Stimulated activated CD4-positive, alpha-beta T cell treated with anti-CD3 and anti-CD28 coated beads, TNF-alpha, amount 100 ng/mL, for 48 hours (primary cell): ENCODE data around the gene RNF14.

Experiments
- DNase-seq, 3 donors: peaks; one replicate each; pipeline ENCODE4 v3.0.0-alpha.2; 2020; ENCODE audit warnings: low read depth in 3 of 3

Gene RNF14

DNA sequence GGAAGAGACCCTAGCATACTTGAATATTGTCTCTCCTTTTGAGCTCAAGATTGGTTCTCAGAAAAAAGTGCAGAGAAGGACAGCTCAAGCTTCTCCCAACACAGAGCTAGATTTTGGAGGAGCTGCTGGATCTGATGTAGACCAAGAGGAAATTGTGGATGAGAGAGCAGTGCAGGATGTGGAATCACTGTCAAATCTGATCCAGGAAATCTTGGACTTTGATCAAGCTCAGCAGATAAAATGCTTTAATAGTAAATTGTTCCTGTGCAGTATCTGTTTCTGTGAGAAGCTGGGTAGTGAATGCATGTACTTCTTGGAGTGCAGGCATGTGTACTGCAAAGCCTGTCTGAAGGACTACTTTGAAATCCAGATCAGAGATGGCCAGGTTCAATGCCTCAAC, 9.5 kb downstream of the RNF14 start:
- DNase-seq, result no peak

DNA sequence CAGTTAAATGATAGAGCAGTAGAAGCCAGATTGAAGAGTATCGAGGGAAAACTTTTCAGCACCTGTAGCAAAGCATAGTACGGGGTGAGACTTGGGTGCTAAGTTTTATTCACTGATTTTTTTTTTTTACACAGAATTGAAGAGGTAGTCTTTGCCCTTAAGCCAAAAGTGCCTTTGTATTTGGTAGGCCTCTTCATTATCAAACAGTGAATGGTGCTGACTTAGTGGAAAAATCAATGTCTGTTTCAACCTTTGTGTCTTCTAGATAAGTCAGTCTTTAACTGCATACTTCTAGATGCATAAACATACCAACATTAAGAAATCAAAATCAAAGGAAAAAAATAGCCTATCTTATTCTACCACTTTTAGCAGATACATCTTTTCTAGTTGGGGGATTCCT, 13.7 kb downstream of the RNF14 start:
- DNase-seq, result no peak

DNA sequence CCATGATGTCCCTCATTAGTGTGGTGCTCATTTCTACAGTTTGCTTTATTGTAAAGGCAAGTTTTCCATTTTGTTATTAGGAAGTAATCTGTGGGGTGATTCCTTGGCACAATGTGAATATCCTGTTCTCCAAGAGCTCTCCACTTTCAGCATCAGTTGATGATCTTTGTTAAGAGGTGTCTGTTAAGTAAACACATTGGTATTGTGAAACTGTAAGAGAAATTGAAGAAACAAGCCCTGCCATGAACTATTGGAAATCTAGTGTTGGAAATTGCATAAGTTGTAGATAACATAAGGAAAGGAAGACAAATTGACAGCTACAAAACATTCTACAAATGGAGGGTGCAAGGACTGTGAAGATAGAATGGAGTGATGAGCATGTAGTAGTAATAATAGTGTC, 17.2 kb downstream of the RNF14 start:
- DNase-seq, result no peak

DNA sequence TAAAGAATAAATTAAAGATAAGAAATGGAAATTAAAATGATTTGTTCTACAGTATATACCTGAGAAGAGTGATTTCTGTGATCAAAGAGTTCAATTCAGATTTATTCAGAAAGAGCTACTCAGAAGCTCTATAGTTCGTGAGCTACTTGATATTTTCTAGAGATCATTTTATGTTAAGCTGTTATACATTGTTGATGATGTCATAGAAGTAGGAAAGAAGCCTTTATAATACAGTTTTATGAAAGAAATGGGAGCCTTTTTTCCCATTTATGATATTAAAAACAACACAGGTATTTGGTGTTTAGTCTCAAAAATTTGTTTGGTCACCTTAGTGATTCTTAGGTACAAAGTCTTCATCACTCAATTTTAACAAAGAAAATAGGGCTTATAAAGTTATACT, 20.8 kb downstream of the RNF14 start:
- no peak for DNase-seq

DNA sequence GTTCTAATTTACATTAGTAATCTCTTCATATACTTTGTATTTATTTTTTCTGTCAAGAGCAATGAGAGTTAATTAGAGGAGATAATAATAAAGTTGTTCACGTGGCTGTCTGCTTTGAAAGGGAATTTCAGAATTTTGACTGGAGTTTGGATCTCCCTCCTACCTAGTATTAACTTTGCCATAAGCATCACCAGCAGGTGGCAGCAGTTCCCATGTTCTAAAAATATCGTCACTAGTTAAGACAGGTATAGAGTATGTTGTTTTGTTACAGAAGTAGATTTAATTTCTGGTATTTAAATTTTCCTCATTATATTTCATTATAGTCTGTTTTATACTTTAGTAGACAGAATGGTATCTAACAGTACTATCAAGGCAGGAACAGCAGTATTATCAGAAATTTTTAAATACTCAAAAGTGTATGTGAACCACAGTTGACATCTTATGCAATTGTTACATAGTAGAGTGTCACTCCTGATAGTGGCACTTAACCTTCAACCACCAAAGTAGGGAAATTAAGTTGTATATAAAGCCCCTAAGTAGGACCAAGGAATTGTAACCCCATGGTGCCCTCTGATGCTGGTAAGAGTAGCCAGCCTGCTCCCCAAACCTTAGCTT, 23.6 kb downstream of the RNF14 start:
- DNase-seq, result peak; percentile 46 to 73 (median 65)

DNA sequence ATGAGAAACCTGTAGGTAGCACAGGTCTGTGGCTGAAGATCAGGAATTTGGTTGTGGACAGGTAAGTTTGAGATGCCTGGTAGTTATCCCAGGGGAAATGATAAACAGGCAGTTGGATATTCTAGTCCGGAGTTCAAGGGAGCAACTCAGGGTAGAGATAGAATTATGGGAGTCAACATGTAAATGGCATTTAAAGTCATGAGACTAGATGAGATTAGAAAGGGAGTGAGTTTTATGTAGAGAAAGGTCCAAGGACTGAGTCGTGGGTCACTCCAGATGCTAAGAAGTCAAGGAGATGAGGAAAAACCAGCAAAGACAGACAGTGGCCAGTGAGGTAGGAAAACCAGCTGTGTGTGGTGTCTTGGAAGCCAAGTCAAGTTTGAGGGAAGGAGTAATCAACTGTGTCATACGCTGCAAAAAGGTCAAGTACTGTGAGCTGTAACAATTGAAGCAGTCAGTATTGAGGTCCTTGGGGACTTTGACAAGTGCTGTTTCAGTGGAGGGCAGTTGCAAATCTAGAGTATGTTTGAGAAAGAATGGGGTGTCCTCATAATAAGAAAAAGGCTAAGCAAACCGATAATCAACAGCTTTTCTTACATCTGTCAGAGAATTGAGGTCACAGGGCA, 25.7 kb downstream of the RNF14 start:
- DNase-seq, result no peak

DNA sequence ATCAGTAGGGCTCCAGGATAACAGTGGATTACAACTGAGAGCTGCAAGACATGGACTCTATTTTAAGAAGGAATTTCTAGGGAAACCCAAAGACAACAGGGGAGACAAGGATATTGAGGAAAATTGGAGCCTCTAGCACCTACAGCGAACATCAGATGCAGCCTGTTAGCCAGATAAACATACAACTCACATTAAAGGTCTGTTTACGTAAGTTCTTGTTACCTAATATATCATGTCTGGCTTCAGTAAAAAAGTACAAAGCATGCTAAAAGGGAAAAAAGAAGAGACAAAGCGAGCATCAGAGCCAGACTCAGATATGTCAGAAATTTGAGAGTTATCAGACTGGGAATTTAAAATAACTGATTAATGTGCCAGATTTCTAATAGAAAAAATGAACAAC, 26.8 kb downstream of the RNF14 start:
- DNase-seq, result no peak

DNA sequence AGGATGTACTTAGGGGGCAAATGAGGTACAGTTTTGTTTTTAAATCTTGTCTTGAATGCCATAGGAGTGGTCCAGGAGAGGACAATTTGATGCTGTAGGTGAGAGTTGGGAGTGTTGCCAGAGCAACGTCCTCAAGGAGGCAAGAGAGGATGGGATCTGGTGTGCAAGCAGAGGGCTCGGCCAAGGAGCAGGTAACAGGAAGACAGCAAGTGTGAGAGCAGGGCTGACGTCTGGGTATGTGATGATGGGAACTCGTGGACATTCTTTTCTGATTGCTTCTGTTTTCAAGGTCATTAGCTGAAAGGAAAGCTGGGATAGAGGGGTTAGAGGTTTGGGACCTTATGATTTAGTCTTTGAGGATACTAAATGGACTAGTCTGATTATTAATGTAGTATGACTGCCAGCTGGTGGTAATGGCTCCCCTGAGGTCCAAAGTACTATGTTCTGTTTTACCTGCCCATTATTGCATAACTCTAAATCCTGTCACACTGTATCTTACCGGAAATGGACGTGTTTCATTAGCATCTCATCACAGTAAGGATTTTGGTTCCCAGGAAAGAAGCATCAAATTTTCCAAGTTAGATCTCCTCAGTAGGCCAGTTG, 28.6 kb downstream of the RNF14 start:
- DNase-seq, result no peak

DNA sequence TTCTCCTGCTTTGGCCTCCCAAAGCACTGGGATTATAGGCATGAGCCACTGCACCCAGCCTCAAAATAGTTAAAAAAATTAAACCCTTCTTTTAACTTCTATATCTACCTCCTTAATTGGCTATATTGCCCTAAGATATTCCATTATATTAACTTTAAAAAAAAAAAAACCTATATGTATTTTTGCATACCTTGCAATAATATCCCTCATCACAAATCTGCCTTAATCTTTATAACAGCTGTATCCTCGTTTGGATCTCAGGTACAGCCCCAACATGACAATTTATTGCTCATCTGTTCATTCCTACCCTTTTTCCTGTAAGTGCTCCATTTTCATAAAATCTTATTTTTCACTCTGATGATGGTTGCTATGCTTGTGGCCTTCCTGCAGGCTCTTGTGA, 31.3 kb downstream of the RNF14 start:
- DNase-seq, result no peak

DNA sequence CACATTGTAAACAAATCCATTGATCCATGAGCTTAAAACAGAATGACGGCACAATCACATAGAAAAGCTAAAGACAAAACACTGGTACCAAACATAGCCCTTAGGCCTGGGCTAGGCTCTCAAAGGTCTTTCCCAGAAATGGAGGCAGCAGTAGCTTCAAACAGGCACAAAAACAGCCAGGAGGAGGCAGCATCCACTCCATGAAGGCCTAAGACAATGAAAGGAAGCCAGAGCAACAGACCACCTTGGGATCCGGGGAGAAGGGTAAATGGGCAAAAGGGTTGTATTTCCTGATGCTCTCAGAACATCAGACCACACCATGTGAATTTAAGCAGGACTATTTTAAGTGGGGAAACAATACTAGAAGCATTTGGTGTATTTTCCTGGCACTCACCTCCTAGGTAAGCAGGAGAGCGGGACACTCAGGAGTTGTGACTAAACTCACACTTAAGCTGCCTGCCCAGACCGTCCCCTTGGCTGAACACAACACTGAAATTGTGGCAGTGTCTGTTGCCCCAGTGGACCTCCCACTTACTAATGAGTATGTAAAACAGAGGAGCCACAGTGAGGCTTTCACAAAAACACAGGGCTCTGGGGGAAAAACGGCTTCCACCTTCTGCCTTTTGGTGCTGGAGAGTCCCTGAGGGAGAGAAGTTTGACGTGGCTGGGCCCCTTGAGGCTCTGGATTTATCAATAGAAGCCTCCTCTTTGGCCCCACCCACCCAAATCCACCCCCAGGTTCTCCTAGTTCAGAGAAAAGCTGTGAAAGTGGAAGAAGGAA, 32.0 kb downstream of the RNF14 start:
- DNase-seq, result no peak

DNA sequence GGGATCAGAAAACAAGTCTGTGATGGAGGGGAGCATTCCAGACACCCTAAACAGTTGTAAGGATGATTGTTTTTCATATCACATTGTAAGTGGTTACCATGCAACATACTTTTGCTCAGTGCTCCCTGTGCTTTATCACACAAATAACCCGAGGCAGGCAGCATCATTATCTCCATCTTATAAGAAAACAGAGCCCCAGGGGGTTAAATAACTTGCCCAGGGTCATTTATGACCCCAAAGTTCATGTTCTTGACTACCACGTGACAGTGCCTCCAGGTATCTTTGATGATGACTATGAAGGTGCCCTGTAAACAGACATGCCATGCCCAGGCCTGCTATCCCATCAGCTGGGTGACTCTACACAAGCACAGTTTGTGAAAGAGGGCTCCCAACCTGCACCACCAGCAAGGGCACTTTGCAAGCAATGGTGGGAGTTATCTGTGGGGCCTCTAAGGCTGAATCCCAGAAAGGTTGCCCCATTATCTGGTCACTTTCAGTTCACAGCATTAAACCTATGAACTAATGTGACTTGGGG, 34.4 kb downstream of the RNF14 start:
- no peak for DNase-seq

DNA sequence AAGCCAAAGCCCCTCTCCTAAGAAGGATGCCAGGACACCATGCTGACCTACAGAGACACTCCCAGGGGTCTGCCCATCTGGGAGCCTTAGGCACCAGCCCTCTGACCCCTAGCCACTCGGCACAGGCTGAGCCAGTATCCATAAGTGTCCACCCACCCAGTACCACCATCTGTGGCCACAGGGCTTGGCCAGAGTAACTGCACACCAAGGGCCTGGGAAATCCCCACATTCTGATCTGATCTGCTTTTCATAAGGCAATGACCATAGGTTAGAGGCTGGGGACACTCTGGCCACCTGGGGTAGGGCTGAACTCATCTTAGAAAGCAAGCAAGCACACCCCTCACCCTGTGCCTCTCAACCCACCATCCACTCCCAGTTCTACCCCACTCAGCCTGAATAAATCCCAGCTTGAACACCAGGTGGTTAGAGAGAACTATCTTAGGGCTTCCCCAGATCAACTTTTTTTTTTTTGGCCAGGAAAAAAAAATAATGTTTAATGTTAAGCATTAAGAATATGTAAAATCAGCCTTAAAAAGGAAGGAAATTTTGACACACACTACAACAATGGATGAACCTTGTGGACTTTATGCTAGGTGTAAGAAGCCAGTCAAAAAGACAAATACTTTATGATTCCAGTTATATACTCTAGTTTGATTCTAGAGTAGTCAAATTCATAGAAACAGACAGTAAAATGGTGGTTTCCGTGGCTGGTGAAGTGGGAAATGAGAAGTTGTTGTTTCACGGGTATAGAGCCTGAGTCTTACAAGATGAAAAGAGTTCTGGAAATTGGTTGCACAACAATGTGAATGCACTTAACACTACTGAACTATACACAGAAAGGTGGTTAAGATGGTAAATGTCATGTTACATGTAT, 37.7 kb downstream of the RNF14 start:
- no peak for DNase-seq

DNA sequence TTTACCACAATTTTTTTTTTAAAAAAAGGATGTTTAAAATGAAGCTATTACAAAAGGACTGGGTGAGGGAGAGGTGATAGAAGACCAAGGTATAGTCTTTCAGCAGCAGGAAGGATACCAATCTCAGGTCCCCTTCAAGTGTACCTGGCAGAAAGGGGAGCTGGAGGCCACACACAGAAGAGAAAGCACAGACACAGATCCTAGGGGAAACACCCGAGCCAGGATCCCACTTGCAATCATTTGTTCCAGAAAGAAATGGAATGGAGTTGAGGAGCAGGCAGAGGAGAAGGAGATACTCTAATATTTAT, 38.3 kb downstream of the RNF14 start:
- no peak for DNase-seq

DNA sequence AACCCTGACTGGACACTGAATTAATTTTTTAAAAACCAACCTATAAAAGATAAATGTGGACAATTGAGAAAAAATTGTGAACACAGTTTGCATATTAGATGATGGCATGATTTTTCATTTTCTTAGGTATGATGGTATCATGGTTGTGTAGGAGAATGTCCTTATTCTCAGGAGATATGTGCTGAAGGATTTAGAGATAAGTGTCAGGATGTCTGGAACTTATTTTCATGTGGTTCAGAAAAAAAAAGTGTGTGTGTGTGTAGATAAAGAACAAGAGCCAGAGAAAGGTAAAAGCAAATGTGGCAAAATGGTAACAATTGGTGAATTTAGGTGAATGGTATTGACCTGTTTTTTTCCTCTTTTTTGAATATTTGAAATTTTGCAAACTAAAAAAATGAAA, 39.9 kb downstream of the RNF14 start:
- no peak for DNase-seq

DNA sequence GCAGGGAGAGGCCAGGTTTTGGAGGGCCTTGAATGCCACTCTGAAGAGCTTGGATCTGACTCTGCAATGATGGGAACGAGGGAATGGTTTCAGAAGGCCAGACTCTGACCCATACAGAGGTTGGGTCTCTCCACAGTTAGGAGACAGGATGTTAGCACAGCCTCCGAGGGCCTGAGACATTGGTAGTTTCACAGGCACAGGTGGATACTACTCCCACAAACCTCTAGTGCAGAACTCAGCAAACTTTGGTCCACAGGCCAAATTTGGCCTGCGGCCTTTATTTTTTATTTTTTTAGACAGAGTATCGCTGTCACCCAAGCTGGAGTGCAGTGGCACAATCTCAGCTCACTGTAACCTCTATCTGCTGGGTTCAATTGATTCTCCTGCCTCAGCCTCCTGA, 41.0 kb downstream of the RNF14 start:
- DNase-seq, result no peak

DNA sequence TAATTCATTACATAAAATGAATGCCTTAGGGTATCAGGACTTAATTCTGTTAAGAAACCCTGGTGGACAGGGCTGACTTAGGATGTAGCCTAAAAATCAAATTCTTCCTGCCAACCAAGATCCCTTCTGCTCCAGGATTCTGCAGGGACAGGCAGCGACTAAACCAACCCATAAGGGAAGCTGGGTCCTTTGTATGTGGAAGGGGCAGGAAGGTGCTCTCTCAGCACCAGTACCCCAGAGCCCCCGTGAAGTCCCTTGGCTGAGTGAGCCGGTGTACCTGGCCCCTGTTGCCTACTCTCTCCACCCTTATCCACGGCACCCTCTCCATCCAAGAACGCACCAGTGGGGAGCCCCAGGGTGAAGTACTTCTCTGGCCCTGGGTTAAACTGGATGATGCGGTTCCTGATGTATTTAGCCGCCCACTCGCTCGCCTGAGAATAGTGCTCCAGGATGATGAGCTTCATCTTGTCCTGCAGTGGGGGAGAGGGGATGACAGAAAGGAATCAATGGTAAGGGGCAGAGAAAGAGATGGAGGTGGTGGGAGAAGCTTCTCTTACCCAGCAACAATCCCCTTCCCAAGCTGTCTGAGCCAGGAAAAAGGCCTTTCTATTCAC, 42.8 kb downstream of the RNF14 start:
- no peak for DNase-seq

DNA sequence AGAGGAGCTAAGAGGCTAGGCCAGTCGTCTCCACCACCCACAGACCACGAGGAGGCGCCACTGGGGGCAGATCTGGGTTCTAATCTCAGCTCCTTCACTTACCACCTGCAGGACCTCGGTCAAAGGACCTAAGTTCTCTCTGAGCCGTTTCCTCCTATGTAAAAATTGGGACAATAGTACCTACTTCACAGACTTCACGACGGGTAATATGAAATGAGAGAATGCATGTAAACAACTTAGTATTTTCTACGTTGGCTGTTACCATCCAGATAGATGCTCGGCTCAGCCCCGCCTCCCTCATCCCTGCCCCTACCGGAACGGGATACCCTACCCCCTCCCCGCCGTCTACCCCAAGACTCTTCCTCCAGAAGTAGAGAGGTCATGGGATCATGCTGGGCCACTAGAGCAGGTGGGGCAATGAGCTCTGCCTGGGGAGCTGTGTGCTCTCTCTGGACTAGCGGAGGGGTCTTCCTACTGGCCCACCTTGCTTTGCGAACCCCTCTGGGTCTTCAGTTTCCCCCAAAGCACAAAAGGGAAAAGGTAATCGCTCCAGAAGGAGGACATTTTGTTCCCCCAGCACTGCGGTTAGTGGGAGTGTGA, 43.4 kb downstream of the RNF14 start:
- DNase-seq, result peak in 2 of 3 donors; percentile 54 to 67

DNA sequence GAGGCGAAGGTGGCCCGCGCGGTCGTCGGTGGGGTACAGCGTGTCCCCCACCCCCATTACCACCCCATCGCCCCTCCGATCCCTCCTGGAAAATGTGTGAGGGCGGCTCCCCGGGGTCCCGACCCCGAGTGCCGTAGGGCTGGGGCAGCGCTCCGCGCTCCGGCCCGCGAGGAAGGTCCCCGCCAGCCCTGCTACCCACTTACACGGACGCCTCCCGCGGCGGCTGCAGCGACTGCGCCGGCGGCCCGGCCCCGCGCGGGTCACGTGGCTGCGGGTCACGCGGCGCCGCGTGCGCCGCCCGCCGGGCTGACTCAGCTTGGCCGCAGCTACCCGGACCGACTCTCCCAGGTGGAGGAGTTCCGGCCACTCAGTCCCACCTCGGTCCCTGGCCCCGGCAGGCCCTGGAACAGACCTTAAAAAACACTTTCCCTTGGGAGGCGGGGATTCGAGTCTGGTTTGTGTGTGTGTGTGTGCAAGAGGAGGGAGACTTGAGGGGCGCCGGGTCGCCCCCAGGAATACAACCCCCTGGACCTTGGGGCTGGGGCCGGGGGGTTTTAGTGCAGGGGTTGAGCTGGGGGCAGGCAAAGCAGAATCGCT, 44.0 kb downstream of the RNF14 start, which contains the start of gene GNPDA1:
TSS of gene GNPDA1 (minus strand) at position 236 of the 597 bp plus-strand sequence. CDS start 992 bp downstream, outside the sequence.
- DNase-seq, result peak in 2 of 3 donors; percentile 39 to 67

DNA sequence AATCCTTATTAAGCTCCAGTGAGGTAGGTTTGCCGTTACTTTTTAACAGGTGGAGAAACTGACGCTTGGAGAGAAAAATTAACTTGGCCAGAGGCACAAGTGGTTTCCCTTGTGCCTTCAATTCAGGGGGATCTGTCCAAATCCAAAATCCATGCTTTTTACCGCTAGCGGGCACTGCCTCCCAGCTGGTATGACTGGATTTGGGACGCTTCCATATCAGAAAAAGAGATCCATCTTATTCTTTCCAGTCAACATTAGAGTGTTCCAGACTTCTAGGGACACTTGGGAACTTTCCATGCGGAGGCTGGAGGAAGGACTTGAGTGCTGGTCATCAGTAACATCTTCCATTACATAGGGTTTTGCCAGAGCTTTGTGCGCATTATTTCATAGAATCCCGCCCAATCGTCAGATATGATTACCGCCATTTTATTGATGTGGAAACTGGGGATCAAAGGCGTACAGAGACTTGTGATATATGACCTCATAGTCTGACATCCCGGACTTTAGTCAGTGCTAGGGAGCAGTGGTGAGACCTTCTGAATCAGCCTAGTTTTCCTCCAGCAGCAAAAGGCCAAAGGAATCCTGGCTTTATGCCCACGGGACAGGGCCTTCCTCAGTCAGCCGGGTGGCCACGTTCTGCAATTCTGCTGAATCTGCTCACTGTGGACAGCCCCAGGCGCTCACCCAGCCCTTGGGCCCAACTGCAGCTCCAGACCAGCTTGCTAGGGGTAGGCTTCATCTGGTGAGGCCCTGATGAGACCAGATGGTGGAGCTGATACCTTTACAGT, 45.0 kb downstream of the RNF14 start:
- no peak for DNase-seq
